NCI-H510A treated with DMSO at 0.1 percent for 48 hours (cell line): ENCODE results near the gene KCNB1.

ENCODE experiments used
- DNase-seq: peaks from one replicate; lab custom pipeline; 2025; lab: John Stamatoyannopoulos, UW

KCNB1 gene

DNA sequence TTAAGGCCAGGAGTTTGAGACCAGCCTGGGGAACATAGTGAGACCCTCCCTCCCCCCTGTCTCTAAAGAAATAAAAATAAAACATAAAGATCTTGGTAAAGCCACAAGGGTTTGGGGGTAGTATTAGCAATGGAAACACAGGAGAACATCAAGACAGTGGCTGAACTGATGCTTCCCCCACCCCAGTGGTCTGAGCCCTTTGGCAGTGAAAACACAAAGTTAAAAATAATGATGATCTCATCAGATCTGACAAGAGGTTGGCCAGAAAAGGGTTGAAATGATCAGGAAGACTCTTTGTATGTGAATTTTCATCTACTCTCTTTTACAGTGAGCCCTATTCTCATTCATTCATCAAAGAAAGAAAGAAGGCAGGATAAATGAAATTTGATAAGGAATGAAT lies 93.7 kb downstream of the KCNB1 start:
- DNase-seq, result no peak

DNA sequence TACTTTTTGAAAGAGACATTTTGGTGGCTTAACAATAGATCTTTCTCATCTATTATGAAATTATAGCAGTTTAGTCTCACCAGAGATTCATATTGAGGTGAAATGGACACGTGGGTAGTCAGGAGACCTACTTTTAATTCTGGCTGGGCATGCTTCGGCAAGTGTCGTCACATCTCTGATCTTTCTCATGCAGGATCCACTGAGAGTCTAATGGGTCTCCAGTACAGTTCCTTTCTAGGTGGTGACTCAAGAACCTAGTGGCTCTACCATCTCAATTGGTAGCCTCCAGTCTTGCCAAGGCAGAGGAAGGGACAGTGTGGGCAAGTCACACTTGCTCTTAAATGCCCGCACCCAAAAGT lies 94.9 kb downstream of the KCNB1 start:
- no peak for DNase-seq

DNA sequence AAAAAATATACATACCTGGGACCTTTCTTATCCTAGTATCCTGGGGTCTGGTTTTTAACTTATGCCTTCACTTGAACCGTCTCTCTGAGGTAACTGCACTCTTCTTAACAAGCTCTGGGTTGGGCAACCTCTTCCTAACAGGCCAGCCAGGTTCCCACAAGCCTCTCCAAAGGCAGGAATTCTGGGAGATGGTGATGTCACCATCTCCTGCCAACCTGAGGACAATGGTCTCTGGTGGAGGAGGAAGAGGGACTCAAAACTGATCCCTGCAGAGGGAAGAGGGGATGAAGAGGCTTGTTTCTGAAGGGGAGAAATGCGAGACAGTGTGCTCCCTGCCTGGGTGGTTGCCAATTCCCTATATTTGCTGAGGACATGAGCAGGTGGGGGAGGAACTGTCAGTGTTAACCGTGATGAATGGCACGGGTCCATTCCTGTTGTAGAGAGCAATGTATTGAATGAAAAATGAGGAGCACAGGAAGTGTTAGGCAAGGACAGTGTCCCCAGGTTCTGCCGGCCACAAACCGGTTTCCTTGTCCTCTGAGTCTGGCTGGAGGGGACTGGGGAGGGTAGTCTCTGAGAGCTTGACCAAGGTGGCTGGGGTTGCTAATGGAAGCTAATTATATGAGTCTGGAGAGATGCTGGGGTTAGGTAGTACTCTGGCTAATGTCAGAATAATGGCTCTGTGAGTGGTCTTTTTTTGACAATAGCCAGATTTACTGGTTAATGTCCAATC lies 95.5 kb downstream of the KCNB1 start:
- DNase-seq, result peak; percentile 88

DNA sequence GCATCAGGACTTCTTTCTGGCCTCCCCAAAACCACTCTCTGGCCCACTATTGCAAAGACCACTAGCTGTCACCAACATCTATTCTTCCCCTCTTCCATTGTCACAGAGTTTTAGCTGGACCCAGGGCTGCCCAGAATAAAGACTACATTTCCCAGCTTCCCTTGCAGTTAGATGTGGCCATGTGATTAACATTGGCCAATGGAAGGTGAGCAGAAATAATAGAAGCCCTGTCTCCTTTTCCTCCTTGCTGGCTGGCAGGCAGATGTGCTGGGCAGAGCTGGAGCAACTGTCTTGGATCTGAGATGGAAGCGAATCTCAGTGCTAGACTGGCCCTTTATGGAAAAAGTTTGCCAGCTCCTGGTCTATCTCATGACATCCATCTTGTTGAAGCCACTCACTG lies 97.0 kb downstream of the KCNB1 start:
- peak; percentile 12 for DNase-seq

DNA sequence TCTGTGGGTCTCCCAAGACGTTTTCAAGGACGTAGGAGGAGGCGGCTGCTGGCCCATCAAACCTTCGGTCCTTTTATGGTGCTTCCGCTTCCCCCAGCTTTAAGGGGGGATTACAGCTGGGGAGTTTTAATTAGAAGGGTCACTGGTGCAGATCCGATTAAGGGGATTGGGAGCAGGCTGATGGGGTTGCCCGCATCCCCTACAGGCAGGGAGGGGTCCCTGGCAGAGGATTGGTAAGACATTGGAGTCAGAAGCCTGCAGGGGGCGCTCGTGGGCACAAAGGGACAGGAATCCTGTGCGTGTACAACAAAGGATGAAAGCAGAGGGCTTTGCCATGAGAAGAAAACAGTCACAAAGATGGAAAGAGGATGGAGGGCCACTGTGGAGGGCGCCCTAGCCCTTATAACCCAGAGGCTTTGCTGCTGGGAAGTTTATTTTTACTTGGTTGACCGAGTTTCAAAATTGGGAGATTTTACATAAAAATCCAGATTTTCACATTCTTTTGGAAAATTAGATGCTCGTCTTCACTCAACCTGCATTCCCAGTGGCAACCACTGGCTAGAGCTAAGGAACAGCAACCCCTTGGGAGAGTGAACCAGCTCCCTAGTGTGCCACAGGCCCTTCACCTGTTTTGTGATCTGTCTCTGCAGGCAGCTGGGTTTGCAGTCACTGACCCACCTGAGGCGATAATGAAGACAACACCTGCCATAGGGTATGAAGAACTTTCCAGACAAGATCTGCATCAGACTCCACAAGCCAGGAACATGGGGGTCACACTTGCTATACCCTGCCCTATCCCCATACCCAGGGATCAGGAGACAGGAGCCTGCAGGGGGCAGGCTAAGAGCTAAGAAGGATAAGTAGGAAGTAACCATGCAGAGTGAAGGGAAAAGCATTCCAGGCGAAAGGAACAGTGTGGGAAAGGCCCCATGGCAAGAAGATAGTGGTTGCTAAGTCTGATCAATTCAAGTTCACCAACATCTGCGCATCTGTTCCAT lies 97.7 kb downstream of the KCNB1 start:
- DNase-seq, result peak; percentile 38

DNA sequence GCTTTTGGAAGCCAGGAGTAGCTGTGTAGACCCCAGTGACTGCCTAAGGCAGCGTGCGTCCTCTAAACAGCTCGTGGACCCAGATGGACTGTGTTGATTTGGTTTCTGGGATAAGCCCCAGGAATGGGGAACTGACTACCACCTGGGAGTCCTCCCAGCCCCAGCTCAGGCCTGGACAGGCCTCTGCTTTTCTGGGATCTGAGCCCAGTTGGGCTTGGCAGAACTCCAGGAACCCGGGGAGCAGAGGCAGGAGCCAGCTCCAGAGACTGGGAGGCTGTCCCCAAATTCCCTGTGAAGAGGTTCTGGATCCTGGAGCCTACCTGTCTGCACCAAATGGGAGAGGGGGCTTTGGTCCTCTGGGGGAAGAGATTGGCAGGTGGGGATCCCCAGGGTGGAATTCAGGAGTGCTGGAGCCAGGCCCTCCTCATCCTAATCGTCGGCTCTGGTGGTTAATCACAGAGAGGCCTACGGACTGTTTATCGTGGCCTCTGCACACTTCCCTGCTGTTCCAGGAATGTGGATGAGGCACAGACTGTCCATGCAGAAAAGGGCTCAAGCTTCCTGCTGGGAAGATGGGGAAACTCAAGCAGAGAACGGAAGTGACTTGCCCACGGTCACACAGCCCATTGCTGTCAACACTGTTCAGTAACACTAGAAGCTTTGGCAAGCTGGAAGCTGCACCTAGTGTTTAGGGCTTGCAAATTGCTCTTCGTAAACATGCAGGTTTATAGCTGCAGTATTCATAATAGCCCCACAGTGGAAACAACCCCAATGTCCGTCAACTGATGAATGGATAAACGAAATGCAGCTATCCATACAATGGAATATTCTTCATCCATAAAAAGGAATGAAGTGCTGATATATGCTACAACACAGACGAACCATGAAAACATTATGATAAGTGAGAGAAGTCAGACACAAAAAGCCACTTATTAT lies 100.6 kb downstream of the KCNB1 start:
- DNase-seq, result no peak

DNA sequence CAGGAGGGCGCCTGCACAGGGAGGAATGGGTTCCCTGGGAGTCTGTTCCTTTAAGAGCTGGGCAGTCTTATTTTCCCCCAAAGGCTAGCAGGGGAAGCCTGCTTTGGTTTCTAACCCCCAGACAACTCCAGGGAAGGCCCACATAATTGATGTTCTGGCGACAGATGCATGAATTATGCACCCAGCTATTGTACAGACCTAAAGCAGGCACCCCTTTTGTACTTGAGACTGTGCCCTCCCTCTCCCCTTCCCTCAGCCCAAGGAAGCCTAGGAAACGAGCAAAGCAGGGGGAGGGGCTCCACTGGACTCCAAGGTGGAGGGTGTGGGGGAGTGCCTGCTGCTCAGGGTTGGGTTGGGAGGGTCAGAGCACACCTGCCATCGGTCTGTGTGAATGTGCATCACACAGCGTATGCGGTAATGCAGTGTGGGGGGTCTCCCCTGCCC lies 102.1 kb downstream of the KCNB1 start:
- DNase-seq, result no peak

DNA sequence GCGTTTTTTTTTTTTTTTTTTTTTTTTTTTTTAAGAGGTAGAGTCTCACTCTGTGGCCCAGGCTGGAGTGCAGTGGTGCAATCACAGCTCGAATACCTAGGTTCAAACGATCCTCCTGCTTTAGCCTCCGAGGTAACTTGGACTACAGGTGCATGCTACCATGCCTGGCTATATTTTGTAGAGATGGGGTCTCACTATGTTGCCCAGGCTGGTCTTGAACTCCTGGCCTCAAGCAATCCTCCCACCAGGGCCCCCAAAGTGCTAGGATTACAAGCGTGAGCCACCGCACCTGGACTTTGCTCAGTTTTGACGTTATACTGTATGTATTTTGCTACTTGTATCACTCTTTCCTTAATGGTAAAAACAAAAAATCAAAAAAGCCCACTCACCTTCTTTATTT lies 103.1 kb downstream of the KCNB1 start:
- no peak for DNase-seq

DNA sequence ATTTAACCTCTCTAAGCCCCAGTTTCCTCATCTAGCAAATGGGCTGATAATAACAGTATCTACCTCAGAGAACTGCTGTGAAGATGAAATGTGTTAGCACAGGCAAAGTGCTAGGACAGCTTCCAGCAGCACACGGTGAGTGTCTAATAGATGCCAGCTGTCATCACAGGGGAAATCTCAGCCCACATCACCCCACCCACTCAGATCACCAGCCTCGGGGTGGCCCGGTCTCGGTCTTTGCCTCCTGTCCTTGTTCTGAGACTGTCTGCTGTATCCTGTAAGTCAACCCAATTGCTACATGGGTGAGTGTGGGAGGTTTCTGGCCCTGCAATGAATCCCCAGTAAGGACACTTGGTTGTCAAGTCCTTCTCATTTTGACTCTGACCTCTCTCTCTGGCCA lies 105.1 kb downstream of the KCNB1 start:
- DNase-seq, result no peak

DNA sequence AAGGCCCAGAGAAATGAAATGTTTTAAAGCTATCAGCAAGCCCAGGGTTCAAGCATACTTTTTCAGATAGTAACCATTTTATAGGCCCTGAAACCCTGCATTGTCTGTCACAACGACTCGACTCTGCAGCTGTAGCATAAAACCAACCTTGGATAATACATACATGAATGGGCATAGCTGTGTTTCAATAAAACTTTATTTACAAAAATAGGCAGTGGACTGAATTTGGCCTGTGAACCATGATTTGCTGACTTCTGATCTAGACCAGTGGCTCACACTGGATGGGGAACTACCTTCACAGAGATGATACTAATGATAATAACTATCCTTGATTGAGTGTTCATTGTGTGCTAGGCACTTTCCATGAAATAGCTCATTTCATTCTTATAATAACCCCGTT lies 107.3 kb downstream of the KCNB1 start:
- no peak for DNase-seq

DNA sequence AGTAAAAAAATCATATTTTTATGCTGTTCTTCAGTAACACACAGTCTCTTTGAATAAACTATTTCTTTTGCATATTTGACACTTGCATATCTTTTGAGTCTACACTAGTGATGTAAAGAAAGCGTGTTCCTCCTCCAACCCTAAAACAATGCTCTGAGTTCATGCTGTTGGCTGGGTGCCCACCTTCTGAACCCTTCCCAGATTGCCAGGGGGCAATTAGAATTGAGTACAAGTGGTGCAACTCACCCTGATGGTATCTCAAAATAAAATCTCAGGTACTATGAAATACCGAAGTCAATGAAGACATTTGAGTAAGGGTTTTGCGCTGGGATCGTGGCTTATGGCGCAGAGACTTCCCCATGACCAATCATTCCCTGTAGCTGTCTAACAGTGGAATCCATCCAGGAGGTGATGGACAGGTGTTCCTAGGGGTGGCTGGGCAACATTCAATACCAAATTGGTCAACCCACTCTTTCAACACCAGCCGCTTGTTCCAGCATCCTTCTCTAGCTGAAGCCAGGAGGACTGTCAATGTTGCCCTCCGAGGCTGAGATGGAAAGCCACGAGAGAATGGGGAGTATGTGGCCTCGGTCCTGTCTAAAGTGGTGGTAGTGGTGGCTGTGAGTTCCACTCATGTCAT lies 110.3 kb downstream of the KCNB1 start:
- DNase-seq, result no peak

DNA sequence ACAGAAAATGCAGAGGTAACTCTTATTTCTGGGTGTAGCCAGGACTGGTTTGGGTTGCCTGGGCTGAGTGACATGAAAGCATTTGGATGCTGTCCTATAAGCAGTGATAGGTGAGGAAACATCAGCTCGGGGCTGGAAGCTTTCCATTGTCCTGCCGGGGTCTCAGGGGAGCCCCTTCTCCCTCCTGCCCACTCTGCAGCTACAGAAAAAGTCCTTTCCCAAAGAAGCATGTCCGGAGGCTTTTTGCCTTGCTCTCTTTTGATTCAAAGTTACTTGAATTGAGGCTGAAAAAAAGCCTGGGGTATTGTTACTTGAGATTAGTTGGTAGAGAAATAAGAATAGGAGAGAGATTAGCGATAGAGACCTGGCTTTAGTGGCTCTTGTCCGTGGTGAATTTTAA lies 113.9 kb downstream of the KCNB1 start:
- no peak for DNase-seq

DNA sequence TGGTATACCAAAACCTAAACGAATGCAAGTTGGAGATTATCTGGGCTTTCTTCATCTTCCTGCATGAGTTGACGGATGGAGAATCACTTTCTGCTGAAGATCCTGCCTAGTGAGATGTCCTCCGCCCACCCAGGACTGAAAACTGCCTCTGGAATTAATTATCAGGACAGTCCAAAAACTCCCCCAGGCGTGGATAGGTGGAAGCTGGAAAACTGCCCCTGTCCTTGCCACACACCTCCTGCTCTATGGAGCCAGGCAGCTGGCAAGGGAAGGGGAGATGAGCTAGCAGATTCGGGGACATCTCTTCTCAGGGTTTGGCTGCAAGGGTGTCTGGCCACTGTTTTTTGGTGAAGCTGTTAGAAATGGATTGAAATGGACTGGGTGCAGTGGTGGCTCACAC lies 115.4 kb downstream of the KCNB1 start:
- no peak for DNase-seq

DNA sequence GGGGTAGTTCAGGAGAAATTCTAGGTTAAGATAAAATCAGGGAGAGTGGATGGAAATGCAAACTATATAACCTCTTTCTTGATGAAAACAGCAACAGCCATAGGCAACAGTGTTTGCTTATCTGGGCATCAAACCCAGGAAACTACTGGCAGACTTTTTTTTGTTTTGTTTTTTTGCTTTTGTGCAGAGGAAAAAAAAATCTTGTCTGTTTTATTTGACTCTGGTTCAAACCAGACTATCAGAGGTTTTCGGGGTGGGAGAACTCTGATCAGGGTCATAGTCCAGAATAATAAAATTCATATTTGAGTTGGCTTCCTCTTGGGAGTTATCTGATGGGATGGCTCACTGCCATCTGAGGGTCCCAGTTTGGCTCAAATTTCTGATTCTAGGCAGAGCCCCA lies 115.8 kb downstream of the KCNB1 start:
- DNase-seq, result no peak

DNA sequence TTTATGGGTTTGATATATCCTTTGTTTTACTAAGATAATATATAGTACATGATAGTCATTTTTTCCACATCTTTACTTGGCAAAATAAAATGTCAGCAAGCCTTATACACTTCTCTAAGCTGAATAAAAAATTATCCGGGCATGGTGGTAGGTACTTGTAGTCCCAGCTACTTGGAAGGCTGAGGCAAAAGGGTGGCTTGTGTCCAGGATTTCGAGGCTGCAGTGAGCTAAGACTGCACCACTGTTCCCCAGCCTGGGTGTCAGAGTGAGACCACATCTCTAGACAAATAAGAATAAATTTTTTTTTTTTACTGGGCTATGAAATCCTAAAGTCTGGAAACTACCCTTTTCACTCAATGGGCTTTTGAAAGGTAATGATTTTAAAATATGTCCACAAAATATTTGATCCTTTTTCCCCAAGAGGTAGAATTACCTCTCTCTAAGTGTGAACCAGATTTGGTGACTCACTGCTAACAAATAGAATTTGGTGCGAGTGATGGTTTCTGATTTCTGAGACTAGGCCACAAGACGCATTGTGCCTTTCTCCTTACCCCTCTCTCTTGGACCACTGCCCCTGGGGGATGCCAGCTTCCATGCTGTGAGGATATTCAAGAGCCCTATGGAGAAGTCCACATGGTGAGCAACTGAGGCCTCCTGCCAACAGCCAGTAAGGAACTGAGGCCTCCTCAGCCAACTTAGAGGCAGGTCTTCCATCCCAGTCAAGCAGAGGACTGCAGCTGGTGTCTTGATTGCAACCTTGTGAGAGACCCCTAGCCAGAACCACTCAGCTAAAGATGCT lies 120.4 kb downstream of the KCNB1 start:
- DNase-seq, result no peak

DNA sequence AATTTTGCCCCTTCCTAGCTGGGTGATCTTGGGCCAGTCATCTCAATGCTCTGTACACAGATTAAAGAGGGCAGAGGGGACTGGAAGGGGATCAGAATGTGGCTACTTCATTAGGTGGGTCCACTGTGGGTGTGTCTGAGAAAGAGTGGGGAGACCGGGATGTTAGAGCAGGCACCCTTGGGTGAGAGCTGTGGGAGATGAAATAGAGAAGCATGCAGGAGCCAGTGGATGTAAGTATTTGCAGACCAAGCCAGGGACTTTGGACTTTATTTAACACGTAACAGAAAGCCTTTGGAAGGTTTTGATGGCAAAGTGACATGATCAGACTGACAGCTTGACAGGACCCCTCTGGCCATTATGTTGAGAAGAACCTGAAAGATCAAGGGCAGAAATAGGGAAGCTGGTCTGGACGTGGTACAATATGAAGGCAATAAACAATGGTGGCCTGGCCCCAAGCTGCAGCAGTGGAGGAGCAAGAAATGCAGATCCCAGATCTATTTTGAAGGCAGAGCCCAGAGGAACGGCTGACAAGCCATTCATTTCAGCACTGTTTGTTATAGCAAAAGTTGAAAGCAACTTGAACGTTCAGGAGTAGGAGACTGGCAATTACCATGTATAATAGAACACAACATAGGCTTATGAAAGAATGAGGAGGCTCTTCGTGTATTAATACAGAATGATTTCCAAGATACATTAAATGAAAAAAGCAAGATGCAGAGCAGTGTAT lies 122.1 kb downstream of the KCNB1 start:
- DNase-seq, result no peak

DNA sequence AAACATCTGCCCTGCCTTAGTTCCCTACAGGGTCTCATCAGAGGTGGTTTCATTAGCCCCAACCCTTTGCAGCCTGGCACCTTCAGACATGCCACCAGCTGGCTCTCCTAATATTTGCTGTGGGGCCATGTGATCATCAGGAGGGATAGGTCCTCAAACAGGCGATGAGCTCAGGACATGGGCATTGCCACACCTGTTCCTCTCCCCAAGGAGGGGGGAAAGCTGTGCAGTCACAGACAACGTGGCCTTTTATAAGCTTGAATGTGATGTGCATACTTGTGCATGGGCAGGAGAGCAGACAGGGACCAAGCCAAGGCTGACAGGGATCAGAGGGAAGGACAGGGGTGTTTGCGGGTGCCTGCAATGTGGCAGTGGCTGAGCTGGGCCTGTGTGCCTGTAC lies 125.8 kb downstream of the KCNB1 start:
- DNase-seq, result peak; percentile 46

DNA sequence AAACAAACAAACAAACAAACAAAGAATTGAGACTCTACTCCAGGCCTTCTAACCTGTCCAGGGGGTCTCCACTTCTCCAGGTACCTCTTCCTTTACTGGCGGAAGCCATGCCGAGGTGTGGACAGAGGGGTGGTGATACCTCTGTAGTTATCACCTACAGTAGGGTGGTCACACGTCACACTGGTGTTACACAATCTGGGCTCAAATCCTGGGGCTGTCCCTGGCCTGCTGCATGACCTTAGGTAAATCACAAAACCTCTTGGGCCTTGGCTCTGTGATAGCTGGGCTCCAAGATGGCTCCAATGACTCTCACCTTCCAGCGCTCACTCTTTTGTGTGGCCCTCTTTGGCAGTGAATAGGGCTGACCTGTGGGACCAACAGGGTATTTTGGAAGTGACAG lies 127.8 kb downstream of the KCNB1 start:
- DNase-seq, result no peak

DNA sequence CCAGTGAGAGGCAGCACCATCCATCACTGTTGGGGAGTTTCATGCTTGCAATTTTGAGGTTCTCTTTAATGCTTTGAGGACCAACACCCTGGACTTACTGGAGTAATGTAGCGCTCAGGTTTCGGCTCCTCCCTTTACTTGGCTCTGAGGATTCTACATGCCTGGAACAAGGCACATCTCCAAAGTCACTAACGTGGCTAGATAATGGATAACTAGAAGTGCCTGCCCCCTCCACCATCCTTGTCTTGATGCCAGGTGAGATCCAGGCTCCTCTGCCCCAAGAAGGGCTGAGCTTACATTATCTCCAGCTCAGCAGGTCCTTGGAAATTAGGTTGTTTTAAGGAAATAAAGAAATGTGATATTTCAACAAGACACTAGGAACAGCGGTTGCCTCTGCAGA lies 129.1 kb downstream of the KCNB1 start:
- no peak for DNase-seq

DNA sequence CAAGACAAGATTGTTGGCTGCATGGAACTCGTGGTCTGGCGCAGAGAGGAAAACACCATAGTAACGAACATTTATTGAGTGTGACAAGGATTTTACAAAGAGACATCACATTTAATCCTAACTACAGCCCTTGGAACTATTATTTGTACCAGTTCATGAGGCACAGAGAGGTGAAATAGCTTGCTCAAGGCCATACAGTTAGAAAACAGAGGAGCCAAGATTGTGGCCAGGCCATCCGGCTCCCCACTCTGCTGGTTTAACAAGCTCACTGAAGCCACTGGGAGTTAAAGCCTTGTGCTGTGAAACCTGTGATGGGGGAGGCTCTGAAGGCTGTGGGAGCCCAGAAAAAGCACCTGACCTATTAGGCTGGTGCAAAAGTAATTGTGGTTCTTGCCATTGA lies 129.7 kb downstream of the KCNB1 start:
- DNase-seq, result no peak
